ENCODE data around the gene CCDC85C.

DNA sequence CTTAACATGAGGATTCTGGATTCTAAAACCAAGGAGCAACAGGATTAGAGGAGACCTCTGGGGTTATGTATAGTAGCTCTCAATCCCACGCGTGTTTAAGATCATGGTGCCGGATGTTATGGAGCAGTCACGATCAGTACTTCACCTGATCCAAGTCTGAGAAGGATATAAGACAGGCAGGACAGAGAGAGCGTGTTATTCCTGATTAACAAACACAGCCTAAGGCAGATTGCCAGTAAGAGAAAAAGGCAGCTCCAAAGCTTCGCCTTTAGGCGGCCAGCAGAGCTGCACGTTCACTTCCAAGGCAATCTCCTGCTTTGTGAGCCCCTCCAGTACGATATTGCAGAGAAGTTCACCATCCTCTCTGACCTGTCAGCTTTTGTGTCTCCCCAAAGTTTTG is 128.8 kb downstream of the CCDC85C start:
- TF ChIP-seq, protein P1, sequence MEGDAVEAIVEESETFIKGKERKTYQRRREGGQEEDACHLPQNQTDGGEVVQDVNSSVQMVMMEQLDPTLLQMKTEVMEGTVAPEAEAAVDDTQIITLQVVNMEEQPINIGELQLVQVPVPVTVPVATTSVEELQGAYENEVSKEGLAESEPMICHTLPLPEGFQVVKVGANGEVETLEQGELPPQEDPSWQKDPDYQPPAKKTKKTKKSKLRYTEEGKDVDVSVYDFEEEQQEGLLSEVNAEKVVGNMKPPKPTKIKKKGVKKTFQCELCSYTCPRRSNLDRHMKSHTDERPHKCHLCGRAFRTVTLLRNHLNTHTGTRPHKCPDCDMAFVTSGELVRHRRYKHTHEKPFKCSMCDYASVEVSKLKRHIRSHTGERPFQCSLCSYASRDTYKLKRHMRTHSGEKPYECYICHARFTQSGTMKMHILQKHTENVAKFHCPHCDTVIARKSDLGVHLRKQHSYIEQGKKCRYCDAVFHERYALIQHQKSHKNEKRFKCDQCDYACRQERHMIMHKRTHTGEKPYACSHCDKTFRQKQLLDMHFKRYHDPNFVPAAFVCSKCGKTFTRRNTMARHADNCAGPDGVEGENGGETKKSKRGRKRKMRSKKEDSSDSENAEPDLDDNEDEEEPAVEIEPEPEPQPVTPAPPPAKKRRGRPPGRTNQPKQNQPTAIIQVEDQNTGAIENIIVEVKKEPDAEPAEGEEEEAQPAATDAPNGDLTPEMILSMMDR (IDR thresholded peaks at IDR 0.05; ENCODE audit: low read depth, low read length): no peak
- TF ChIP-seq EZH2phosphoT487 (IDR thresholded peaks at IDR 0.05; ENCODE audit: low read depth): no peak
